Measurements from ENCODE around the gene PTPN6. TPM values are rescaled to one million over a fixed set of nuclear protein-coding genes. Genes with fewer than 3 reads are reported as not detected.

PTPN6 gene
- total and polyA plus RNA-seq, 2 of the 8 experiments (the other 6 are each of a cell fraction or from before 2014, with no cell fraction given): 16.3 to 28.4 TPM

GRCh38 chr12:6996040-6996441 is 44.9 kb downstream of the PTPN6 start:
- H3K79me1 ChIP-seq (ENCODE audit: low read depth, low read length): no peaks in the 10 kb centered on the region
- no peak for DNase-seq (ENCODE audit: low read depth in 1 of 2, low spot score in 2 of 2)

More at GRCh38 chr12:6996040-6996441, 44.9 kb downstream of the PTPN6 start:
- no peak for TF ChIP-seq SP1 (IDR thresholded peaks at IDR 0.05; ENCODE audit: low read depth, low read length)
- no peak for TF ChIP-seq SUZ12 (IDR thresholded peaks at IDR 0.05; ENCODE audit: low read length)
- TF ChIP-seq BACH1 (IDR thresholded peaks at IDR 0.05; ENCODE audit: low read length): no peak
- TF ChIP-seq RFX5 (IDR thresholded peaks at IDR 0.05; ENCODE audit: borderline replicate concordance, low read depth, low read length): no peak
- peaks cover 1 to 2% of the 10 kb centered on the region in 2 experiments for H4K20me1 ChIP-seq (replicated peaks in 1 of 2; ENCODE audit: control insufficient read depth in 1 of 2, insufficient read depth in 2 of 2, low read length in 2 of 2)
- H3K4me3 ChIP-seq (ENCODE audit: extremely low read depth in 1 of 4, insufficient read depth in 2 of 4, low read depth in 3 of 4, low read length in 4 of 4): no peak overlapping the region
- H2BK120ac ChIP-seq (replicated peaks; ENCODE audit: low read depth, low read length): no peak overlapping the region
- H3K79me2 ChIP-seq (ENCODE audit: control insufficient read depth in 1 of 2, insufficient read depth in 2 of 2, low read length in 2 of 2): no peaks in the 10 kb centered on the region
- H2BK15ac ChIP-seq (ENCODE audit: low read length): no peak overlapping the region
- no peak overlapping the region for H3K4me2 ChIP-seq (ENCODE audit: insufficient read depth in 1 of 2, low read depth in 2 of 2, low read length in 2 of 2)
- 91% methylated on average over 2 of the region's 2 CpGs; no CpG with 5 or more reads in 1 of the 2 experiments for WGBS, 2 experiments (ENCODE audit: extremely low coverage in 1 of 2, insufficient coverage in 1 of 2, insufficient read length in 1 of 2, insufficient replicate concordance in 2 of 2, low coverage in 1 of 2, low lambda C conversion rate in 2 of 2, missing lambda C conversion rate in 1 of 2)
- no peak overlapping the region for H3K9ac ChIP-seq (replicated peaks in 1 of 4; ENCODE audit: extremely low read depth in 1 of 4, low read depth in 3 of 4, low read length in 3 of 4)
- peaks cover 0 to 11% (median 4%) of the 10 kb centered on the region in 4 experiments; a peak in 3 of 8 replicates for H3K36me3 ChIP-seq (ENCODE audit: control insufficient read depth in 2 of 4, insufficient read depth in 4 of 4, low read length in 3 of 4)
- H3K27ac ChIP-seq (ENCODE audit: low read depth, low read length): no peak overlapping the region
- no peak overlapping the region for H2AFZ ChIP-seq (ENCODE audit: low read length)
- no peak overlapping the region for H2BK5ac ChIP-seq (ENCODE audit: low read depth, low read length)
- no peaks in the 10 kb centered on the region for H3K9me3 ChIP-seq (ENCODE audit: insufficient read depth in 2 of 2, low read depth in 1 of 2, low read length in 1 of 2)
- H4K5ac ChIP-seq (ENCODE audit: insufficient read length, low read depth, low read length): no peak overlapping the region
- H2AK5ac ChIP-seq (ENCODE audit: low read depth, low read length): no peak overlapping the region
- ChIA-PET CTCF (ENCODE audit: partially characterized antibody) (interaction anchor here (1.0 to 1.5 kb wide), 4 partner anchors 9 to 167 kb away, joined by 3 to 6 read pairs (median 4); no protein-coding TSS in a partner anchor), POLR2A (ENCODE audit: partially characterized antibody) (interaction anchor here (1.0 to 2.0 kb wide), 6 partner anchors 10 to 52 kb away, joined by 3 to 5 read pairs (median 4); partner anchors contain the start of genes C12orf57 and RNU7-1)
- H3K56ac ChIP-seq (replicated peaks; ENCODE audit: insufficient read length, low read depth, low read length): no peak overlapping the region
- H4K8ac ChIP-seq (ENCODE audit: extremely low read depth, insufficient read depth, low read length): no peak overlapping the region
- H3K18ac ChIP-seq (ENCODE audit: extremely low read depth, low read length): no peak overlapping the region
- H3K27me3 ChIP-seq (replicated peaks in 1 of 4; ENCODE audit: control insufficient read depth in 3 of 4, extremely low read depth in 1 of 4, insufficient read depth in 3 of 4, low read length in 3 of 4): no peaks in the 10 kb centered on the region
- no peak overlapping the region for H2BK20ac ChIP-seq (ENCODE audit: low read length)
- H4K91ac ChIP-seq (replicated peaks; ENCODE audit: insufficient read length, low read length): no peak overlapping the region
- H3K4ac ChIP-seq (replicated peaks; ENCODE audit: insufficient read length, low read depth, low read length): no peak overlapping the region
- no peaks in the 10 kb centered on the region for H3K4me1 ChIP-seq (replicated peaks in 1 of 4; ENCODE audit: control insufficient read depth in 3 of 4, insufficient read depth in 4 of 4, low read length in 3 of 4)
- H3K23ac ChIP-seq (ENCODE audit: insufficient read length): no peak overlapping the region
- H3K23me2 ChIP-seq (ENCODE audit: low read depth, low read length): no peaks in the 10 kb centered on the region
- no peak for FAIRE-seq
- no peak overlapping the region for H3K14ac ChIP-seq (ENCODE audit: insufficient read length)
- no peak overlapping the region for H2BK12ac ChIP-seq (ENCODE audit: low read depth, low read length)
